ENCODE data around the gene PARD3B.

Gene PARD3B

DNA sequence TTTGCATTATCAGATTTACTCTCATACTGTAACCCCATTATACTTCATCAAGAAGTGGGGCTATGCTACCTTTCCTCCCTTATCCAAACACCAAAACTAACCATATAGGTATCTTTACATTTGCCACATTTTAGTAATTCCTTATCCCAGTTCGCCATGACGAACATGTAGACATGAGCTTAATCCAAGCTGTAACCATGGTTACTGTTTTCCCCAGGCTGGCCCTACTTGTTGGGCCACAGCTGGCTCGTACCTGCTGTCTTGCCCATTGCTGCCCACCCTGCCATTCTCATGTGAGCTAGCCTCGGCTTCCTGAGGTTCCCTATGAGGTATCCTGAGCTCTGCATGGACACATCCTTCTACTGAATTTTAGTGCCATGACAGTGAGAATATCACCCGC, 117.7 kb downstream of the PARD3B start:
- DNase-seq, result no peak

DNA sequence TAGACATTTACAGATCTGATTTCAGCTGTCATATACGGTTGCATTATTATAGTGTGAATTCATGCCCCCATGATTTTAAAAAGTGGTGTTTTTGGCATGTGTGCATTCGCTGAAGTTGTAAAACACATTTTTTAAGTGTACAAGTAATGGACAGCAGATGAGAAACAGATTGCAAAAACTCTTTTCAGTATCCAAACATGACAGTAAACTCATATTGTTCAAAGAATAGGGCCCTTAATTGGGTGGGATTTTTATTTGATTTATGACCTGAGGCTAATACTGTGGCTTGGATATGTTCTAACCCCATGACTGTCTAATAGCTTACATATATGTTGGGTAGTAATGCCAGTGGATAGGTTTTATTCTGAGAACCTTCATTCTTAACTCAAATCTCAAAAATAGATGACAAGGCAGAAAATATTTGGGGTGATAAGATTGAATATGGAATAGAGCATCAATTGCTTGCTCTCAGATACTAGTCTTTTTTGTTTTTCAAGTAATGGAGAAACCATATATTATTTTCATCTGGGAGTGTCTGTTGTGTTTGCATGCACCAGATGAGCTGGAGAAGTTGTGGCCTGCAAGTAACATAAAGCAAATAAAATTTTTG, 118.6 kb downstream of the PARD3B start:
- DNase-seq, result no peak

DNA sequence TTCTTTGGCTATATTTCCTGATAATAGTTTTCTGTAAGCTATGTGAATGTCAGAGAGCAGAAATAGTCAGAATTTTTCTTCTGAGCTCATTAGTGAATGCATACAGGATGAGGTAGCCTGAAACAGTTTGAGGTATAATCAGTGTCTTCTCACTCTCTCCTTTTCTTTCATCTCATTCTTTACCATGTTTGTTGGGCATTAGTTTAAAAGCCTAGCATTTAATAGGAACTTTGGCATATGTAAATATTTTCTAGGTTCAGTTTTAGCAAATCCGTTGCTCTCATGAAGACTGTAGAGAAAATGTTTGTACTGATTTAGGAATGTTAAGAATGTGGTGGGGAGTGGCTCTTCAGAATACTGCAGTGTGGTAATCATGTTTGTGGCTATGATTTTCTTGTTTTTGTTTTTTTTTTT, 119.4 kb downstream of the PARD3B start:
- peak; percentile 64 for DNase-seq

DNA sequence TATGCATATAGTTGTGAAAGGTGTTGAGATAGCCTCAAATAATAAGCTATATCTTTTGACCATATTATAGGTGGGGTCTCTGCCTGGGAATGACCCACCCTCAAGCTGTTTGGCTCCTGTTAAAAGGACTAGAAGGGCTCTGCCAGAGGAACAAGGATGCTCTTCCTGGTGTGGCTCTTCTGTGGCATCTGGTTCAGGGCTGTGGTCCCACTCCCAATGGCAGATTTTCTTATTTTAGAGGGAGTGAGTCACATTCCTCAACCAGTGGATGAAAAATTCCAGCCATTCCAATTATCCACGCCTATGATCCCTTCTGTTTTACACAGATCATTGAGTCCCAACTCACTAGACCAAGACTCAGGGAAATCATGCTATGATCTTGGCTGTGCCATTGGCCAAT, 119.9 kb downstream of the PARD3B start:
- peak; percentile 82 for DNase-seq

DNA sequence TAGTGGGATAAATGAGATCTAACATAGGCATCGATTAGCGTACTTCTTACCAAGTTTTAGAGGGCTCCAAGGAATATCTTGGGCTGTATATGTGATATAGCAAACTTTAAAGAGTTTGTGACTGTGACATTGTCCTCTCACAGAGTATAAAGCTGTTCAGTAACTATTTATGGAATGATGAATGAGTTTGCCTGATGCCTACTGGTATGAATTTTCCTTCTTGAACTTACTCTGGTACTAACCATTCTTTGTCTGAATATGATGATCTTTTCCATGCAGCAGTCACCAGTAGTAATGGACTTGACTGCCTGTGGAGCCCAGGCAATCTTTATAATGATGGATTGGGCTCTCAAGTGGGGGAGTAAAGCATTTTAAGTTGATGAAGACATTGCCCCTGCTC, 120.5 kb downstream of the PARD3B start:
- DNase-seq, result no peak

DNA sequence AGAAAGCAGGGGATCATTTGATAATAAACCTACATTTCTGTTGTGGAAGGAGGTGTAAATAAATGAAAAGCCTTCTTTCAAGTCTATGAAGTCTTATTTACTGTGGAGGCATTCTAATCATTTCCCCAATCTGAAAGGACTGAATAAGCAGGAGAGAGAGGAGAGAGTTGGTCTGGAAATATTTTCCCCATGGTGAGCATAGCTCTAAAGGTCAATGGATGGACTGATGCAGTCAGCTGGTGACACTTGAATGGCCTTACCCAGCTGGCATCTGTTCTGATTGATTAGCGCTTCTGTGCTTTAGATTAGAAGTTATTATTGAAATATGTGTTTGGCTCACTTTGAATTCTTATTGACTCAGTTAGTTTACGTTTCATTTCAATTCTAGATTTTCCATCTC, 122.7 kb downstream of the PARD3B start:
- DNase-seq, result no peak

DNA sequence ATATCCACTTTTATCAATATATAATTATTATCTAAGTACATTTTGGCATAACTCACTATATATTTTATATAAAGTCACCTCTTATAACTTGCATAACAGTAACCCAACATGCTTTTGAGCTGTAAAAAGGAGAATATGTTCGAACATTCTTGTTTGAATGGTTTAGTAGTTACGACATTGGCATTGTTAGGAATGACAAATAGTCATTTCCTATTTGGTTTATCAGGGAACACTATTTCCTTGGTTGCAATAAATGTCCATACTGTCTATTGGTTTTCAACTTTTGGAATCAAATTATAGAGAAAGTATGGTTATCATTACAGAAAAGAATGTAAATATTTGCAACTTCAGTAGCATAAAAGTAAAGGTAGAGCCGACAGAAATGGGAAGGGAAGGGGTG, 124.1 kb downstream of the PARD3B start:
- no peak for DNase-seq

DNA sequence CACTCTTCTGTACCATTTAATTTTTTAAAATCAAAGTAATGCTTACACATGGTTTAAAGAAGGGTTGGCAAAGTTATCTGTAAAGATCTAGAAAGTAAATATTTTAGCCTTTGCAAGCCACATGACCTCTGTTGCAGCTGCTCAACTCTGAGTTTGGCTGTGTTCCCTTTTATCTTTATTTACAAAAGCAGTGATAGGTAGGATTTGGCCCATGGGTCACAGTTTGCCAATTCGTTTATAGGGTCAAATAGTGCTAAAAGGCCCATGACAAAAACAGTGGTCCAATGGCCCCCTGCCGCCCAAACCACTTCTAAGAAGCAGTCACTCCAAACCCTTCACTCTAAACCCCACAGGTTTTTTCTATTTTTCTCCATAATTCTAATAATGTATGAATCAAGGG, 124.8 kb downstream of the PARD3B start:
- no peak for DNase-seq

DNA sequence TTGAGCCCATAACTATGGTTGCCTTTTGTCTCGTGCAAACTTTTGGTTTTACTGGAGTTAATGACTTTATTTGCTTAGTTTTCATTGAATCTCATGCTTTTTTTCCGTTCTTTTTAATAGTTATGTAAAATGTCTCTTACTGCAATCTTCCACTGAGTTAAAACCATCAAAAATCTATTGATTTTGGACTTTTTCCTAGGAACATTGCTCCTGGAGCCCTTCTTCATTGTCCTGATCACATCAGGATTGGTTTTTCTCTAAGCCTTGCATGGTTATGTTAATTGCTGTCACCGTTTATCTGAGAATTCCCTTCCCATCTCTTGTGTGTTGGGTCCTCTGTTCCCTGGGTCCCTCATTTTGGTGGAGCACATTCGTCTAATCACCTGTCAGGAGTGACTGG, 125.5 kb downstream of the PARD3B start:
- no peak for DNase-seq

DNA sequence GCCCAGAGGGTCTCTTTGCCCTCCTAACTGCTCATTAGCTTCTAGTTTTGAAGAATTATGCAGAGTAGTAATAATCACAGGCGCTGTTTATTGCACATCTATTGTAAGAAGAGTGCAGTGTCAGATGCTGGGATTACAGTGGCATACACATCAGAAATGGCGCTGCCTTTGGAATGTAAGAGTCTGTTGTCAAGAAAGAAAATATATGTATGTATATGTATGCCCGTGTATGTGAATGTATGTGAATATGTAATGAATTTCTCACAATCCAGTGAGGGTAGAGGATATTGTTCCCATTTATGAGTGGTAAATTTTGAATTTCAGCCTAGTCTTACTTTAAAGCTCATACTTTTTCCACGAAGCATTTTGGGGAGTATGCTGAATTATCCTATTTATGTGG, 127.5 kb downstream of the PARD3B start:
- DNase-seq, result no peak

DNA sequence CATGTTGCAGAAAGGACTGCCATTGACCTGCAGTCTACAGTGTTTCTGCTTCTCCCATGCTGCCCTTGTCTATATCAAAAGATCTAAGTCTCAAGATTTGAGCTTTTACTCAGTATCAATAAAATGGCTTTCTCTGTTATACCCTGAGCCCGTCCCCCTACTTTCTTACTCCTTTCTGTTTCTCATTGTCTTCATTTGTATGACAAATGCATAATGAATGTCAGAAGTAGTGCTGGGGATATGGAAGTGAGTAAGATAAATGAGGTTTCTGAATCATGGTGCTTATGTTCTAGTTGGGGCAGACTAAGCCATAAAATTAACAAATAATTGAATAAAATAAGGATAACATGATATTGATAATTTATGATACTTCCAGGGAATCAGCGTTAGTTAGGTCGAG, 128.6 kb downstream of the PARD3B start:
- peak; percentile 57 for DNase-seq

DNA sequence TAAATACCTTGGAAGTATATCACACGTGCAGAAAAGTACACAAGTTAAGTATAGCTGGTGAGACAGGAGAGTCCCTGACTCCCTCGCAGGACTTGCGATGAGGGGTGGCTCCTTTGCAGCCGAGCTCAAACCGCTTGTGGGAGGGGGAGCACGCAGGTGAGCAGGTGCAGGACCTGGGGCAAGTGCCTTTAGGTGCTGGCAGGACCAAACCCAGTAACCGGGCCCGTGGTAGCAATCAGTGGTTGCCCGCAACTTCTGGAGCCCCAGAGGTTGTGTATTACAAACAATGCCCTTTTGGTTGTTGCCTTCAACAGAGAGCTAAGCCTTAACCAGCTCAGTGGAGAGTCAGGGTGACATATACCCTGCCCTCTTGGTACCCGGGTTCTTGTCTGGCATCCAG, 132.8 kb downstream of the PARD3B start:
- DNase-seq, result no peak

DNA sequence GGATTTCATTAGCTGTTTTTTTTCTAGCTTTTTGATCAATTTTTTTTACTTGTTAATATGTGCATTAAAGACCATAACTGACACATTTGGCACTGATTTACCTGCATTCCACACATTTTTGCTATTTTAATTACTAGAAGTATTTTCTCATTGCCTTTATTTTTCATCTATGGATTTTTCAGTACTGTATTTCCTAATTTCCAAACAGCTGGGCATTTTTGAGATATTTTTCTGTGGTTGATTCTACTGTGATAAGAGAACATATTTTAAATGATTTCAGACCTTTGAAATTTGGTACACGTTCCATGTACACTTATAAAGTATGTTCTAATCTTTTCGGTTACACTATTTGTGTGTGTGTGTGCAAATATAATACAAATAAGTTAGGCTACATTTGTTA, 135.3 kb downstream of the PARD3B start:
- peak; percentile 31 for DNase-seq

DNA sequence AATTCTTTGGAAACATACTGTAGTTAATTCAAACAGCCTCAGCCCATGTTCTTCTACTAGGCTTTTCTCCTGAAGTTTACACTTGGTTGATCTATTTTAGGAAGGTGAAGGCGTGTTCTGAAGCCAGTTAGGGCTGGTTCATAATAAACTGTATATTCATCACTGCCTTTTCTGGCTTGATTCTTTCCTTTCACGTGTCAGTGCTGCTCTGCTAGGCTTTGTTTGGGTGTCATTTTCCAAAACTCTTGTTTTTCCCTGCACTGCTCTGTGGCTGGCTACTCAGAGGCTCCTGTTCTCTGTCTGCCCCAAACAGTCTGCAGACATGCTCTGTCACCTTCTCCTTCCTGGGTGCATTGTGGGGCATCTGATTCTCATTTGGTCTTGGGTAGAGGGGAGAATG, 136.1 kb downstream of the PARD3B start:
- no peak for DNase-seq

DNA sequence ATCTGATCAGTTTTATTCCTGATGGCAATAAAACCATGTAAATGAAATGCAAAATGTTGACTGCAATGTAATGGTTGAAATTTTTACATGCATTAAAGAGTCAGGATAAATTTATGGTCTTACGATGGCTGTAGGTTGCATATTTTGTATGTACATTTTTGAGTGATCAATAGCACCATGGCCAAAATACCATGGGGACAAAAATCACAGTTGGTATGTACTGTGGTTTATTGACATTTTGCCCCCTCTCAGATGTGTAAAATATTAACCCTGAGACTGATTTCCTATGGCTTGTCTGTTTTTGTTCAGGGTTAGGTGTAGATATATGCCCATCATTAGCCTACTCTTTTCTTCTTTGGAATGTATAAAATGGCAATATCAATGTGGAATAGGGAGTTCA, 138.1 kb downstream of the PARD3B start:
- DNase-seq, result no peak

DNA sequence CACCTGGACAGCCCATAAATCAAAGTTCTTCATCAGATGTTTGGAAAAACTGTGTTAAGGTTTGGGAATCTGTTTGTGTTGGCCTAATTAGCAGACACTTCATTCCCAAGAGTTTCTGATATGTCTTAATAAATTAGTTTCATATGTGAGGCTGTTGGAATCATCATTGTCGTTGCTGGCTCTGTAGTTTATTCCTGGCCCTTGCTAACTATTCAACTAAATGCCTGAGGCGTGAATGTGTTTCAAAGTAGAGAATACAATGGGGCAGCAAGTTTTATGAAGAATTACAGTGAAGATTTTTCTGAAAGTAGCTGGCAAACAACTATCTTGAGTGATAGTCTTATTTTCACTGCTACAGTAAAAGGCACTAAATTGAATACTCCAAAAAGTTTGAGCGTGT, 141.1 kb downstream of the PARD3B start:
- DNase-seq, result peak; percentile 20

DNA sequence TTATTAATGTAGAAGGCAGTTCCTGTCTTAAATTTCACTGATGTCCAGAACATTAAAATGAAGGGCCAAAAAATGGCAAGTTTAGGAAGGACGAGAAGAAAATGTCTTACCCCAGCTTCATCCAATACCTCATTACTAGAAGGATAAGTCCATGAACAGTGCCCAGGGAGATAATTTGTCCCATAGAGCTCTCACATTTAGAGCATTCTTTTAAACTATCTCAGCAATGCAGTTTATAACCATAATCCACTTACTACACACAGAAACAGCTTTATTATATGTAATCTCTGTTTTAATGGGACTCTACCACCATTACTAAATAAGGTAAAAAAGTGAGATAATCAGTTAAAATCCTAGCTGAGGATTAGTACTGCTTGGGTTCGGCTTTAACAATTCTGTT, 142.5 kb downstream of the PARD3B start:
- DNase-seq, result peak; percentile 6

DNA sequence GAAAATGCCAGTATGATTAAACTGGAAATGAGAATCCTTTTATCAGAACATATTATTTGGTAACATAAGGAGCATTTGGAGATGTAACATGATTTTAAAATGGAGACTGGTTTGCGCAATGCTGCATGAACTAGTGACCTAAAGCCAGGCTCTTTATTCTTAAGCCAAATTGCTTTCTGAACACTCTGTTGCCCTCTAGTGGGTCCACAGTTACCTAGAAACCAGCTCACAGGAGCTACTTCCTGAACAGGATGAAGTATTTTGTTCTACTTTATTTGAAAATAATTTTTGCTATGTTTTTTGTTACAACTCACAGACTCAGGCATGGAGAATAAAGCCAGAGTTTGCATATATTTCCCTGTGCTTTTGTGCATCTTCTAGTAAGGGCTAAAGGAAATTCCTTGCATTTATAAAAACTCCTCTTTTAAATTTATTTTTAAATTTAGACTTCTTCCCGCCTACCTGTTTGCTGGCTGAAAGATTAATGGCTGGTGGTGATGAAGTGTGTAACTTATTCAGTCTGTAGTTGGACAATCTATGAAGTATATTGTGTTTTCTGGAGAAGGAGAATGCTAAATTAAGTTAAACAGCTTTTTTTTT, 146.7 kb downstream of the PARD3B start:
- peak; percentile 84 for DNase-seq

DNA sequence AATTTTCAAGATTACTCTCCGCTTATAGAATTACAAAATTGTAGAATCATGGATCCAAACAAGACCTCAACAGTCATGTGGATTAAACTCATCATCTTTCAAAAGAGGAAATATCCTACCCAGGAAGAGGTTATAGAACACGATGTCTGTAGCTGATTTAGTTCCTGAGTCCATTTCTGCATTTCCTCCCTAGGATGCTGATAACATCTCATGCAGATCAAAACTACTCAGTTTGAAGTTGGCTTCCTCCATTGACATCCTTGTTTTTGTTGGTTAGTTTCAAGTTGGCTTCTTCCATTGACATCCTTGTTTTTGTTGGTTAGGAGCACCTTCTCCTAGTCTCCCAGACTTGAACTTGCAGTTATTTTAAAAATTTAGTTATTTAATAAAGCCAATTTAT, 147.5 kb downstream of the PARD3B start:
- no peak for DNase-seq

DNA sequence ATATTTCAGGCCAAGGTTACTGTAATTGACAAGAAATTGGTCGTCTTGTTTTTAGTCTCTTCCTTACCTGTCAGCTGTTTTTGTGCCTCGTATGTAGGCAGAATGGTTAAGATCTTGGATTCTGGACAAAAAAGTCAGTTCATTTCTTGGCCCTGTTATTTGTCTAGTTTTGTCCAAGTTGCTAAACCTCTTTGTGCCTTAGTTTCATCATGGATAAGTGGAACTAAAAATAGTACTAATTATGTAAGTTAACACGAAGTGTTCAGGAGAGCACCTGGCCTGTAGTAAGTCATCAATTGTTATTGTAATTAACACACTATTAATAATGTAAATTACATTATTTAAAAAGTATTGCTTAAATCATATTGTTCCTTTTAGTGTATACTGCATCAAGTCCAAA, 148.0 kb downstream of the PARD3B start:
- DNase-seq, result no peak

DNA sequence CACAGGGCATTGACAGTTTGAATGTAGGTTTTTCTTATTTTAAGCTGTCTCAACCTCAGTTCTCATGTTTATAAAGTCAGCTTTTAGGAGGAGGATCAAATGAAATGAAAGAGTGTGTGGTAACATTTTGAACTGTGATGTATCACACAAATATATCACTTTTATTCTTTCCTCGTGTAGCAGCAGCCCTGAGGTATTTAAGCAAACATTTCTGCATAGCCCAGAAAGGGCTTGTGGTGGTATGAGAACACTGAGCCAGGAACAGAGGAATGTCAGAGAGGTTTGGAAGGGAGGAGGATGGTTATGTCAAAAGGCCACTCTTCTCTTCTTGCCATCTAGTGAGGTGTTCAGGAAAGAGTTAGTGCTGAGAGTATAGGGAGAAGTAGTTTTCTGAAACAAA, 150.2 kb downstream of the PARD3B start:
- DNase-seq, result peak; percentile 76

DNA sequence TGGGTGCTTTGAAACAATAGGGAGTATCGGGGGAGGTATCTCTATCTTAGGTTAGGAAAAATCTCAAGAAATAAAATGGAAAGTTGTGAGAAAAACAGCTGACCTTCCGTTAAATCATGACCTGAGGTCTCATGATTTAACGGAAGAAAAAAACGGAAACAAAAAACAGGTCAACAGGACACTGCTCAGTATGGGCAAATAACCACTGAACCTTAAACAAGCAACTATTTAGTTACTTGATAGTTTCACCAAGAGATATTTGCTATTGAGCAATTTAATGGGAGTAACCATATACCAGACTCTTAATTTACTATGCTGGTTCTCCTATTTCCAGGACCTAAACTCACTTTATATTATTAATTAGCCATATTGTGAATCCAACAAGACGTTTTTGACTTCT, 150.8 kb downstream of the PARD3B start:
- no peak for DNase-seq

DNA sequence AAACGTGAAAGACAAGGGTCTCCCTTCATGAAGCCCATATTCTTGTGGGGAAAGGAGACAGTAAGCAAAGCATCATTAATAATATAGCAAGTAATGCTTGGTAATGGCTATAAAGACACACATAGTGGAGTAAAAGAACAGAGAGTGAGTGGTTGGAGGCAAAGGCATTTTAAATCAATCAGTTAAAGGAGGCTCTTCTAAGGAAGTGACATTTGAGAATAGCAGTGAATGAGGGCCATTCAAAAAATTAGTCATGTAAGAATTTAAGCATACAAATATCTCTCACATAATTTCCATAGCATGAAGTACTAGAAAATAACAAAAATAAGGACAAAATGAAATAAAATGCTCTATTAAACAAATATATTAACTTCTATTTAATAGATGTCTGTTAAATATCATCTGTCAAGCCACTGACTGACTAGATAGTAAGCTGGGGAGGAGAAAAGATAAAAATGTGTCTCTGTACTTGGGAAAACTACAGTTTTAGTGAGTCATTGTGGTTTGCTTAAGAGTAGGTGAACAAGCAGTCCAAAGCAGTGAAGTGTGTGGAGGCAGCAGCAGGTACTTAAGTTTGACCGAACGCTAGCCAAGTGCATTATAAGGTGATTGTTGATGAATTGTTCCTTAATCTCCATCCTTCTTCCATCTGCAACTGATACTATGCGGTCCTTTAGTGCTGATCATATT, 160.1 kb downstream of the PARD3B start:
- peak; percentile 16 for DNase-seq

DNA sequence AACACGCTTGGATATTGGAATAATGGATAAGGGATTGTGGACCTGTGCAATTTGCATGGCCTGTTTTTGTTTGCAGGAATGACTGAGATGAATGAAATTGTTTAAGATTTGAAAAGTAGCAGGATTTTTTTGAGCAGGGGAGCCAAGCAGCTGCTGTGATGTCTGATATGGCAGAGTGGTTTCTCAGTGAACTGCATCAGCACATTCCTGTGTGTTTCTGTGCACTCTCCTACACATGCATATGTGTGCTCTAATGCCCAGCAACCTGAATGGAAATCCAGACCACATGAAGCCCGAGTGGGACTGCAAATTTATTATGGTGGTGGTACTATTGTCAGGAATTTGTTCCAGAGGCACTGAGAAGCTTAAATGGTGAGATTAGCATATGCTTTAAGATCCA, 161.7 kb downstream of the PARD3B start:
- no peak for DNase-seq

DNA sequence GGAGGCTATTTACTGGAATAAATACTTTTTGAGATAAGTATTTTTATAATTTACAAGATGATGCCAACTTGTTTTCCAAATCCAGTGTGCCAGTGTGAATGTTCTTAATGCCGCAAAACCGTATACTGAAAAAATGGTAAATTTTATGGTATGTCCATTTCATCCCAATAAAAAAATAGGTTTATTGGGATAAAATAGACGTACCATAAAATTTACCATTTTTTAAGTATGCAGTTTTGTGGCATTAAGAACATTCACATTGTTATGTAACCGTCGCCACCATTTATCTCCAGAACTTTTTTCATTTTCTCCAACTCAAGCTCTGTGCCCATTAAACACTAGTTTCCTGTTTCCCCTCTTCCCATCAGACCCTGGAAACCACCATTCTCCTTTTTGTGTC, 167.9 kb downstream of the PARD3B start:
- no peak for DNase-seq

Data from fibroblast of upper back skin (primary cell).